Activated CD8-positive, alpha-beta memory T cell treated with anti-CD3 and anti-CD28 coated beads for 48 hours (primary cell): ENCODE data around the gene MYO1F.

ENCODE experiments used
- DNase-seq, 3 experiments: peaks; one replicate each; pipeline ENCODE4 v3.0.0-alpha.2; 2020; ENCODE audit warnings: low read depth in 2 of 3, low spot score in 2 of 3

MYO1F gene

GRCh38 chr19:8473648-8474476 is 103.4 kb downstream of the MYO1F start:
- no peak for DNase-seq
